ENCODE measurements around the gene ULBP1. TPM values are rescaled to one million over a fixed set of nuclear protein-coding genes. Genes with fewer than 3 reads are reported as not detected.
"Not testable (repeated sequence)": the region's sequence is repeated elsewhere in the genome, so short reads cannot be mapped to it uniquely, and the experiment has no call there.

Gene ULBP1
- total and polyA plus RNA-seq, 4 donors: 0.59 to 6.2 (median 1.8) TPM

GRCh38 chr6:150002710-150003109, 39.0 kb downstream of the ULBP1 start:
- Histone ChIP-seq H3K9me3 (ENCODE audit: control insufficient read depth in 4 of 4, insufficient read depth in 3 of 4, low read length in 3 of 4) (no peaks in the 10 kb centered on the region), H3K27me3 (ENCODE audit: control insufficient read depth in 3 of 3, insufficient read depth in 3 of 3, low read length in 2 of 3) (no peaks in the 10 kb centered on the region), H3K9ac (ENCODE audit: insufficient read depth in 1 of 2, low read length in 2 of 2) (no peak overlapping the region), H3K4me3 (no peak overlapping the region), H3K27ac (ENCODE audit: low read depth in 1 of 2, low read length in 1 of 2) (no peak overlapping the region), H3K36me3 (ENCODE audit: control insufficient read depth in 4 of 4, insufficient read depth in 4 of 4, low read length in 4 of 4) (no peaks in the 10 kb centered on the region), H3K4me1 (ENCODE audit: control insufficient read depth in 5 of 5, insufficient read depth in 5 of 5, low read length in 5 of 5) (peaks cover 0 to 9% (median 0%) of the 10 kb centered on the region in 5 donors)
- 93 to 98% methylated on average over 2 of the region's 2 CpGs for WGBS, 2 donors
- no peak for TF ChIP-seq CTCF (IDR thresholded peaks at IDR 0.05; ENCODE audit: control extremely low read depth, extremely low read depth)
- DNase-seq: no peak
- ATAC-seq (ENCODE audit: insufficient read depth, low FRiP score): no peak

- not testable (repeated sequence) for H3K4me3 ChIP-seq; H3K27ac ChIP-seq (ENCODE audit: low read depth in 1 of 2, low read length in 1 of 2); ATAC-seq (ENCODE audit: insufficient read depth, low FRiP score); H3K9ac ChIP-seq (ENCODE audit: insufficient read depth in 1 of 2, low read length in 2 of 2); H3K4me1 ChIP-seq (ENCODE audit: control insufficient read depth in 5 of 5, insufficient read depth in 5 of 5, low read length in 5 of 5); H3K36me3 ChIP-seq (ENCODE audit: control insufficient read depth in 4 of 4, insufficient read depth in 4 of 4, low read length in 4 of 4); H3K9me3 ChIP-seq (ENCODE audit: control insufficient read depth in 4 of 4, insufficient read depth in 3 of 4, low read length in 3 of 4); H3K27me3 ChIP-seq (ENCODE audit: control insufficient read depth in 3 of 3, insufficient read depth in 3 of 3, low read length in 2 of 3); DNase-seq
- WGBS, 2 donors: 77 to 83% methylated on average over 3 of the region's 3 CpGs
Measured at GRCh38 chr6:150003599-150003998, 39.9 kb downstream of the ULBP1 start.

- ATAC-seq (ENCODE audit: insufficient read depth, low FRiP score): no peak
Measured at GRCh38 chr6:150004101-150004782, 40.5 kb downstream of the ULBP1 start.

More at GRCh38 chr6:150004101-150004782, 40.5 kb downstream of the ULBP1 start:
- Histone ChIP-seq H3K9ac (ENCODE audit: insufficient read depth in 1 of 2, low read length in 2 of 2) (no peak overlapping the region), H3K9me3 (ENCODE audit: control insufficient read depth in 4 of 4, insufficient read depth in 3 of 4, low read length in 3 of 4) (no peaks in the 10 kb centered on the region), H3K4me1 (ENCODE audit: control insufficient read depth in 5 of 5, insufficient read depth in 5 of 5, low read length in 5 of 5) (peaks cover 0 to 9% (median 0%) of the 10 kb centered on the region in 5 donors), H3K4me3 (no peak overlapping the region), H3K27ac (ENCODE audit: low read depth in 1 of 2, low read length in 1 of 2) (no peak overlapping the region), H3K36me3 (ENCODE audit: control insufficient read depth in 4 of 4, insufficient read depth in 4 of 4, low read length in 4 of 4) (no peaks in the 10 kb centered on the region), H3K27me3 (ENCODE audit: control insufficient read depth in 3 of 3, insufficient read depth in 3 of 3, low read length in 2 of 3) (peaks cover 0 to 8% (median 5%) of the 10 kb centered on the region in 3 donors)
- no peak for DNase-seq
- TF ChIP-seq CTCF (IDR thresholded peaks at IDR 0.05; ENCODE audit: control extremely low read depth, extremely low read depth): no peak
- WGBS, 2 donors: 35 to 39% methylated on average over 14 of the region's 14 CpGs
